GM21528 (cell line): ENCODE results near the gene TMEM131.

Source experiments
- ATAC-seq: cut with Tn5 transposase; IDR thresholded peaks from one replicate; pipeline ENCODE4 v1.9.1; 2021; ENCODE audit warnings: mild to moderate bottlenecking, moderate library complexity; ENCODE audit not compliant: unreplicated experiment, low FRiP score

TMEM131 gene

GRCh38 chr2:97994476-97994875 lies 1.3 kb downstream of the TMEM131 start:
- ATAC-seq, result no peak

- no peak for ATAC-seq
These were observed 1.8 kb downstream of the TMEM131 start for GRCh38 chr2:97993926-97994325.

- no peak for ATAC-seq
These were observed 2.6 kb downstream of the TMEM131 start for GRCh38 chr2:97992836-97993825.

- no peak for ATAC-seq
These were observed 4.5 kb downstream of the TMEM131 start for GRCh38 chr2:97991081-97991856.

GRCh38 chr2:97988722-97989121 lies 7.0 kb downstream of the TMEM131 start:
- no peak for ATAC-seq

GRCh38 chr2:97985998-97986397 lies 9.8 kb downstream of the TMEM131 start:
- ATAC-seq, result no peak

- no peak for ATAC-seq
These were observed 12.1 kb downstream of the TMEM131 start for GRCh38 chr2:97983698-97984097.

- no peak for ATAC-seq
These were observed 12.6 kb downstream of the TMEM131 start for GRCh38 chr2:97983134-97983533.

- ATAC-seq, result no peak
These were observed 13.1 kb downstream of the TMEM131 start for GRCh38 chr2:97982621-97983020.

- no peak for ATAC-seq
These were observed 13.8 kb downstream of the TMEM131 start for GRCh38 chr2:97981961-97982360.

GRCh38 chr2:97979904-97980303 lies 15.8 kb downstream of the TMEM131 start:
- ATAC-seq, result no peak

GRCh38 chr2:97974471-97974870 lies 21.3 kb downstream of the TMEM131 start:
- ATAC-seq, result no peak

GRCh38 chr2:97970293-97971060 lies 25.3 kb downstream of the TMEM131 start:
- no peak for ATAC-seq

GRCh38 chr2:97969081-97970067 lies 26.4 kb downstream of the TMEM131 start:
- ATAC-seq, result no peak

GRCh38 chr2:97967931-97968627 lies 27.7 kb downstream of the TMEM131 start:
- no peak for ATAC-seq

GRCh38 chr2:97967216-97967592 lies 28.5 kb downstream of the TMEM131 start:
- ATAC-seq, result peak; percentile 12

GRCh38 chr2:97966545-97967215 lies 29.1 kb downstream of the TMEM131 start:
- peak; percentile 56 for ATAC-seq

- no peak for ATAC-seq
These were observed 30.6 kb downstream of the TMEM131 start for GRCh38 chr2:97965116-97965515.
